Activated naive CD8-positive, alpha-beta T cell treated with anti-CD3 and anti-CD28 coated beads, Interleukin-2, amount 50 U/mL, for 16 hours (primary cell): ENCODE data around the gene CIAO2A.
"Not testable (repeated sequence)": the region's sequence is repeated elsewhere in the genome, so short reads cannot be mapped to it uniquely, and the experiment has no call there.

Experiments
- DNase-seq: peaks from one replicate; pipeline ENCODE4 v3.0.0-alpha.2; 2020; ENCODE audit warnings: low read depth, low spot score

Gene CIAO2A

GRCh38 chr15:64093627-64094417 lies at the start of gene CIAO2A:
Gene CIAO2A (minus strand): TSS chr15:64093838. CDS start chr15:64093768, 70 bp downstream.
- DNase-seq, result peak; percentile 81

GRCh38 chr15:64143276-64143675 lies 49.6 kb upstream of the CIAO2A start:
- no peak for DNase-seq

GRCh38 chr15:64141798-64142512 lies 48.3 kb upstream of the CIAO2A start:
- DNase-seq, result no peak

GRCh38 chr15:64138331-64138941 lies 44.8 kb upstream of the CIAO2A start:
- DNase-seq, result no peak

GRCh38 chr15:64137226-64137833 lies 43.7 kb upstream of the CIAO2A start:
- DNase-seq, result no peak

GRCh38 chr15:64136347-64136746 lies 42.7 kb upstream of the CIAO2A start:
- DNase-seq, result no peak

GRCh38 chr15:64134345-64134829 lies 40.7 kb upstream of the CIAO2A start:
- no peak for DNase-seq

- no peak for DNase-seq
Observed at GRCh38 chr15:64133623-64134344, 40.1 kb upstream of the CIAO2A start.

- no peak for DNase-seq
Observed at GRCh38 chr15:64132217-64132616, 38.6 kb upstream of the CIAO2A start.

- DNase-seq, result no peak
Observed at GRCh38 chr15:64131547-64131946, 37.9 kb upstream of the CIAO2A start.

- DNase-seq, result no peak
Observed at GRCh38 chr15:64130159-64130558, 36.5 kb upstream of the CIAO2A start.

GRCh38 chr15:64127521-64128270 lies 34.1 kb upstream of the CIAO2A start:
- DNase-seq, result no peak

GRCh38 chr15:64125978-64126377 lies 32.3 kb upstream of the CIAO2A start:
- DNase-seq, result no peak

GRCh38 chr15:64122936-64123351 lies 29.3 kb upstream of the CIAO2A start:
- DNase-seq, result no peak

- no peak for DNase-seq
Observed at GRCh38 chr15:64122444-64122843, 28.8 kb upstream of the CIAO2A start.

- no peak for DNase-seq
Observed at GRCh38 chr15:64121614-64122013, 28.0 kb upstream of the CIAO2A start.

GRCh38 chr15:64120322-64120721 lies 26.7 kb upstream of the CIAO2A start:
- not testable (repeated sequence) for DNase-seq

GRCh38 chr15:64117759-64118487 lies 24.3 kb upstream of the CIAO2A start:
- no peak for DNase-seq

GRCh38 chr15:64112904-64113303 lies 19.3 kb upstream of the CIAO2A start:
- no peak for DNase-seq
